Osteocyte (in vitro differentiated cells): ENCODE data around the gene LHX4. TPM values are rescaled to one million over a fixed set of nuclear protein-coding genes. Genes with fewer than 3 reads are reported as not detected.
A peak's percentile ranks its signal among the peaks of the same experiment; 100 is the strongest.

ENCODE experiments used
- DNase-seq: peaks from one replicate; pipeline ENCODE4 v3.0.0; 2021; ENCODE audit warnings: mixed read lengths; ENCODE audit not compliant: unreplicated experiment; ENCODE audit errors: extremely low spot score
- H3K27ac Mint-ChIP-seq: one replicate; pipeline ENCODE4 v1.8.0; 2021; ENCODE audit warnings: mild to moderate bottlenecking, mixed read lengths; ENCODE audit not compliant: unreplicated experiment
- H3K27me3 Mint-ChIP-seq: one replicate; pipeline ENCODE4 v1.8.0; 2021; ENCODE audit warnings: mixed read lengths; ENCODE audit not compliant: unreplicated experiment
- H3K36me3 Mint-ChIP-seq: one replicate; pipeline ENCODE4 v1.8.0; 2021; ENCODE audit warnings: mixed read lengths; ENCODE audit not compliant: unreplicated experiment
- H3K4me1 Mint-ChIP-seq: one replicate; pipeline ENCODE4 v1.8.0; 2021; ENCODE audit warnings: mixed read lengths; ENCODE audit not compliant: unreplicated experiment
- H3K4me3 Mint-ChIP-seq: one replicate; pipeline ENCODE4 v1.8.0; 2021; ENCODE audit warnings: mild to moderate bottlenecking, moderate library complexity, mixed read lengths; ENCODE audit not compliant: unreplicated experiment
- H3K9me3 Mint-ChIP-seq: one replicate; pipeline ENCODE4 v1.8.0; 2021; ENCODE audit warnings: mixed read lengths; ENCODE audit not compliant: unreplicated experiment
- total RNA-seq: library from RNA; stranded (reverse); gene quantifications from 2 replicates; pipeline ENCODE4 v1.2.1, GENCODE V29; 2021
- TF ChIP-seq, protein P1 (sequence below): fragments of 200-600 bp; sonication (generic); IDR thresholded peaks from 2 replicates; pipeline ENCODE4 v1.5.0; 2021; ENCODE audit warnings: antibody characterized with exemption, mild to moderate bottlenecking, moderate library complexity

The LHX4 gene
- total RNA-seq, 1 donor from 2014 or later: 0.70 TPM

DNA sequence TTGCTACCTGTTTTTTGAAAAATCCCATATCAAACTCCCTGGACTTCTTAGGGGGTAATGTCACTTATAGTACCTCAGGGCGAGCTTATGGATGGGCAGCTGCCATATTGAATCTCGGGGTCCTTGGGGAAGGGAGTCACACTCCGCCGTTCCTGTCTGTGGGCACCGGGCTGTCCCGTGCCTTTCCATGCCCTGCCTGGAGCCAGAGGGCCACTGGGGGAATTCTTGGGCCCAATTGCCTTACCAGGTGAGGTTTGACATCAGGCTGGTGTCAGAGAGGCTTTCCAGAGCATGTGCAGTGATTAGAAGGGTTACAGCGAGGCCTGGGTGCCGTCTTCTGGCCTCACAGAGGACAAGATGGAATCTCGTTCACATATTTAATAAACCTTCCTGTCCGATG, 46.6 kb upstream of the LHX4 start:
- no peak overlapping the region for H3K27ac Mint-ChIP-seq
- no peak for DNase-seq
- H3K36me3 Mint-ChIP-seq: peaks cover 7% of the 10 kb centered on the region
- TF ChIP-seq, protein P1, sequence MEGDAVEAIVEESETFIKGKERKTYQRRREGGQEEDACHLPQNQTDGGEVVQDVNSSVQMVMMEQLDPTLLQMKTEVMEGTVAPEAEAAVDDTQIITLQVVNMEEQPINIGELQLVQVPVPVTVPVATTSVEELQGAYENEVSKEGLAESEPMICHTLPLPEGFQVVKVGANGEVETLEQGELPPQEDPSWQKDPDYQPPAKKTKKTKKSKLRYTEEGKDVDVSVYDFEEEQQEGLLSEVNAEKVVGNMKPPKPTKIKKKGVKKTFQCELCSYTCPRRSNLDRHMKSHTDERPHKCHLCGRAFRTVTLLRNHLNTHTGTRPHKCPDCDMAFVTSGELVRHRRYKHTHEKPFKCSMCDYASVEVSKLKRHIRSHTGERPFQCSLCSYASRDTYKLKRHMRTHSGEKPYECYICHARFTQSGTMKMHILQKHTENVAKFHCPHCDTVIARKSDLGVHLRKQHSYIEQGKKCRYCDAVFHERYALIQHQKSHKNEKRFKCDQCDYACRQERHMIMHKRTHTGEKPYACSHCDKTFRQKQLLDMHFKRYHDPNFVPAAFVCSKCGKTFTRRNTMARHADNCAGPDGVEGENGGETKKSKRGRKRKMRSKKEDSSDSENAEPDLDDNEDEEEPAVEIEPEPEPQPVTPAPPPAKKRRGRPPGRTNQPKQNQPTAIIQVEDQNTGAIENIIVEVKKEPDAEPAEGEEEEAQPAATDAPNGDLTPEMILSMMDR: no peak
- no peak overlapping the region for H3K4me3 Mint-ChIP-seq
- H3K4me1 Mint-ChIP-seq: peaks cover 5% of the 10 kb centered on the region
- no peaks in the 10 kb centered on the region for H3K27me3 Mint-ChIP-seq
- H3K9me3 Mint-ChIP-seq: no peaks in the 10 kb centered on the region

DNA sequence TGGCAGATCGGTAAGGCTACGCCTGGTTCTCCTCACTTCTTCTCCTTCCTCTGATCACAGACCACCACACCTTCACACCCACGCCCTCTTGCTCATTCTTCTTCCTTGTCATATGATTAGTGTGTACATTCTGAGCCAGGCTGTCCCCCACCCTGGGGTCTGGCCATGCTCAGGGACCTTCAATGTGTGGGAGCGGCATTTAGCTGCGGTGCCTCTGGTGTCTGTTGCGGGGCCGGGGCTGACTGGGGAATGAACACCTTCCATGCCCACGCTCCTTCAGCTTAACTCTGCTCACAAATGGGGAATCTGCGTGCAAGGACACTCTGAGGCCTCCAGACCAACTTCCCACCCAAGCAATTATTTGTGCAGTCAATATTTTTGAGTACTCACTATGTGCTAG, 46.0 kb upstream of the LHX4 start:
- H3K36me3 Mint-ChIP-seq: peaks cover 7% of the 10 kb centered on the region
- H3K27ac Mint-ChIP-seq: no peak overlapping the region
- H3K9me3 Mint-ChIP-seq: no peaks in the 10 kb centered on the region
- no peak overlapping the region for H3K4me3 Mint-ChIP-seq
- TF ChIP-seq, protein P1: no peak
- peaks cover 5% of the 10 kb centered on the region for H3K4me1 Mint-ChIP-seq
- no peak for DNase-seq
- H3K27me3 Mint-ChIP-seq: no peaks in the 10 kb centered on the region

DNA sequence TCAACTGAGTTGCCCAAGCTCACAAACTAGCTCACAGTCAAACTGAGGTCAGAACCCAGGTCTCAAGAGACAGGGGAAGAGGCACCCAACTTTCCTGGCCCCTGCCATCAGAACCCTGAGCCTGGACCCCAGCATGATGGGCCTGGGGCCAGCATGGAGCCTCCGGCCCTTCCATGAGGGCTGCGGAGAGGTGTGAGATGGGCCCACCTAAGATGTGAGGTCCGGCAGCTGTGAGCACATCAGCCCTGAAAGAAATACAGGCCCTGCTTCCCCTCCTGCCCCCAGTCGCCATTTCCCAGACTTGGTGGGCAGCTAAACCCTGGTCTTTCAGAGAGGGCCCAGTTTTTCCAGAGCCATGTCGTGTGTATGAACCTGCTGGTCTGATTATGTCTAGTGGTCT, 44.8 kb upstream of the LHX4 start:
- H3K9me3 Mint-ChIP-seq: no peaks in the 10 kb centered on the region
- H3K27me3 Mint-ChIP-seq: no peaks in the 10 kb centered on the region
- peaks cover 9% of the 10 kb centered on the region for H3K36me3 Mint-ChIP-seq
- H3K4me3 Mint-ChIP-seq: no peak overlapping the region
- no peak overlapping the region for H3K27ac Mint-ChIP-seq
- TF ChIP-seq, protein P1: no peak
- DNase-seq: no peak
- H3K4me1 Mint-ChIP-seq: peaks cover 5% of the 10 kb centered on the region

DNA sequence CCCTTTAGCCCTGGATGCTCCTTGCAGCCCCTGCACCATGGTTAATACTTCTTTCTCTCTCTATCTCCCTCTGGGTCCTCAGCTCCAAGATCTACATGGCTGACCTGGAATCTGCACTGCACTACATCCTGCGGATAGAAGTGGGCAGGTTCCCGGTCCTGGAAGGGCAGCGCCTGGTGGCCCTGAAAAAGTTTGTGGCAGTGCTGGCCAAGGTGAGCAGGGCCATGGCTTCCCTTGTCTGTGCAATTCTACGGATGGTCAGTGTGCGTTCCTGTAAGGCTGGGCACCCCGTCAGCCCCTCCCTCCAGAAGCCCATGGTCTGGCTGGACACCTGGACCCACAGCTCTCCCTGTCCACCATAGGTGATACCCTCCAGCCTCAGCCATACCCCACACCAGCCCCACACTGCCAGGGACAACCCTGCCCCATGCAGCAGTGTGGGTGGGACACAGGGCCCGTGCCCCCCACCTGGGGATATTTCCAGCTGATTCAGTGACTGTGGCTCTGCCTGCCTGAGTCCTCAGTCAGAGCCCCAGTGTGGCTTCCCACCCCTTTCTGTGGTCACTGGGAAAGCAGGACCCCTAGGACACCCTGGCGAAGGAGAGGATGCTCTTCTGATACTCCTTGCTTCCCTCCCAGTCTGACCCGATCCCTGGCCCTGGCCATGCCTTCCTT, 44.0 kb upstream of the LHX4 start:
- Mint-ChIP-seq H3K4me3 (no peak overlapping the region), H3K9me3 (no peaks in the 10 kb centered on the region), H3K27ac (no peak overlapping the region), H3K4me1 (peaks cover 5% of the 10 kb centered on the region), H3K36me3 (peaks cover 12% of the 10 kb centered on the region), H3K27me3 (no peaks in the 10 kb centered on the region)
- TF ChIP-seq, protein P1: no peak
- DNase-seq: no peak

DNA sequence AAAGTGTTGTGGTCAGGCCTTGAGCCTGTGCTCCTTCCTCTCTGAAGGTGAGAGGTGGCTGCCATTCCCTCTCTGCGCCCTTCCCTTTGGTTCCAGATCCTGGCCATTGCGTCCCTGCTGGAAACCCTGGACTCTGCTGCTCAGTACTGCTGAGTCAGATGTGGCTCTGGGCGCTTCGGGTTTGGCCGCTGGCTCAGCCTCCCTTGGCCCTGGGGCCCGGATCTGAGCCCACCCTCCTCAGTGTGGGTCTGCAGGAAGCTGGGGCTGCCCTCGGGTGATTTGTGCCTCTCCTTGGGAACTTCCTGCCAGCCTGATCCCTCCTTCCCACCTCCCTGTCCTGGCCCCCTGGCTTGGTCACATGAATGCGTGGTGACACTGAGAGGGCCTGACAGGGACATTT, 43.2 kb upstream of the LHX4 start:
- H3K9me3 Mint-ChIP-seq: no peaks in the 10 kb centered on the region
- TF ChIP-seq, protein P1: no peak
- no peak for DNase-seq
- H3K27ac Mint-ChIP-seq: peak overlapping the region; percentile 66
- H3K27me3 Mint-ChIP-seq: no peaks in the 10 kb centered on the region
- peaks cover 5% of the 10 kb centered on the region for H3K4me1 Mint-ChIP-seq
- H3K36me3 Mint-ChIP-seq: peaks cover 16% of the 10 kb centered on the region
- no peak overlapping the region for H3K4me3 Mint-ChIP-seq
